ENCODE data around the gene VRTN.

GRCh38 chr14:74403619-74404417, 55.5 kb downstream of the VRTN start:
- TF ChIP-seq, protein P1, sequence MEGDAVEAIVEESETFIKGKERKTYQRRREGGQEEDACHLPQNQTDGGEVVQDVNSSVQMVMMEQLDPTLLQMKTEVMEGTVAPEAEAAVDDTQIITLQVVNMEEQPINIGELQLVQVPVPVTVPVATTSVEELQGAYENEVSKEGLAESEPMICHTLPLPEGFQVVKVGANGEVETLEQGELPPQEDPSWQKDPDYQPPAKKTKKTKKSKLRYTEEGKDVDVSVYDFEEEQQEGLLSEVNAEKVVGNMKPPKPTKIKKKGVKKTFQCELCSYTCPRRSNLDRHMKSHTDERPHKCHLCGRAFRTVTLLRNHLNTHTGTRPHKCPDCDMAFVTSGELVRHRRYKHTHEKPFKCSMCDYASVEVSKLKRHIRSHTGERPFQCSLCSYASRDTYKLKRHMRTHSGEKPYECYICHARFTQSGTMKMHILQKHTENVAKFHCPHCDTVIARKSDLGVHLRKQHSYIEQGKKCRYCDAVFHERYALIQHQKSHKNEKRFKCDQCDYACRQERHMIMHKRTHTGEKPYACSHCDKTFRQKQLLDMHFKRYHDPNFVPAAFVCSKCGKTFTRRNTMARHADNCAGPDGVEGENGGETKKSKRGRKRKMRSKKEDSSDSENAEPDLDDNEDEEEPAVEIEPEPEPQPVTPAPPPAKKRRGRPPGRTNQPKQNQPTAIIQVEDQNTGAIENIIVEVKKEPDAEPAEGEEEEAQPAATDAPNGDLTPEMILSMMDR (IDR thresholded peaks at IDR 0.05) = no peak
- no peak for TF ChIP-seq POLR2A (IDR thresholded peaks at IDR 0.05)
